NCI-H69 (cell line): Measurements from ENCODE around the gene MRPL45.

Experiments used
- DNase-seq: peaks from one replicate; lab custom pipeline; 2025; lab: John Stamatoyannopoulos, UW

Gene MRPL45

GRCh38 chr17:38349097-38349730 is 52.2 kb downstream of the MRPL45 start:
- DNase-seq = peak; percentile 90

- DNase-seq = peak; percentile 85
These were observed 53.1 kb downstream of the MRPL45 start for GRCh38 chr17:38350035-38350434.

- peak; percentile 98 for DNase-seq
These were observed 54.6 kb downstream of the MRPL45 start, which contains the start of gene SOCS7 for GRCh38 chr17:38351412-38352222. TSS of gene SOCS7 (plus strand) at chr17:38351844. CDS start at chr17:38352053, 209 bp downstream.

- peak; percentile 66 for DNase-seq
These were observed 55.5 kb downstream of the MRPL45 start for GRCh38 chr17:38352245-38353085.

- DNase-seq = peak; percentile 53
These were observed 56.2 kb downstream of the MRPL45 start for GRCh38 chr17:38353086-38353604.

- DNase-seq = no peak
These were observed 56.7 kb downstream of the MRPL45 start for GRCh38 chr17:38353668-38354067.

- peak; percentile 35 for DNase-seq
These were observed 57.5 kb downstream of the MRPL45 start for GRCh38 chr17:38354466-38354865.

GRCh38 chr17:38355251-38355650 is 58.3 kb downstream of the MRPL45 start:
- peak; percentile 87 for DNase-seq

- DNase-seq = peak; percentile 32
These were observed 60.6 kb downstream of the MRPL45 start for GRCh38 chr17:38357486-38358123.

GRCh38 chr17:38358586-38359513 is 61.9 kb downstream of the MRPL45 start:
- DNase-seq = peak; percentile 74

- DNase-seq = no peak
These were observed 64.9 kb downstream of the MRPL45 start for GRCh38 chr17:38361694-38362465.

GRCh38 chr17:38363016-38363415 is 66.0 kb downstream of the MRPL45 start:
- DNase-seq = no peak

- DNase-seq = no peak
These were observed 67.8 kb downstream of the MRPL45 start for GRCh38 chr17:38364741-38365140.

- DNase-seq = no peak
These were observed 72.3 kb downstream of the MRPL45 start for GRCh38 chr17:38369124-38369886.
